Measurements from ENCODE around the gene BANK1. TPM values are rescaled to one million over a fixed set of nuclear protein-coding genes. Genes with fewer than 3 reads are reported as not detected.

The BANK1 gene
- polyA plus RNA-seq, 4 donors: 2.0 to 3.7 (median 3.5) TPM

GRCh38 chr4:101813604-101814003 lies 23.1 kb downstream of the BANK1 start:
- no peak for DNase-seq (ENCODE audit: low read depth in 4 of 4, low spot score in 3 of 4)

GRCh38 chr4:101818362-101818761 lies 27.8 kb downstream of the BANK1 start:
- DNase-seq (ENCODE audit: low read depth in 4 of 4, low spot score in 3 of 4): no peak

- DNase-seq (ENCODE audit: low read depth in 4 of 4, low spot score in 3 of 4): no peak
Observed at GRCh38 chr4:101823864-101824263, 33.3 kb downstream of the BANK1 start.

- DNase-seq (ENCODE audit: low read depth in 4 of 4, low spot score in 3 of 4): no peak
Observed at GRCh38 chr4:101824500-101824899, 34.0 kb downstream of the BANK1 start.

- no peak for DNase-seq (ENCODE audit: low read depth in 4 of 4, low spot score in 3 of 4)
Observed at GRCh38 chr4:101825953-101826352, 35.4 kb downstream of the BANK1 start.

GRCh38 chr4:101831816-101832215 lies 41.3 kb downstream of the BANK1 start:
- no peak for DNase-seq (ENCODE audit: low read depth in 4 of 4, low spot score in 3 of 4)

GRCh38 chr4:101833480-101833879 lies 43.0 kb downstream of the BANK1 start:
- no peak for DNase-seq (ENCODE audit: low read depth in 4 of 4, low spot score in 3 of 4)

- DNase-seq (ENCODE audit: low read depth in 4 of 4, low spot score in 3 of 4): peak in 2 of 4 donors; percentile 8 to 9
Observed at GRCh38 chr4:101835121-101835904, 44.8 kb downstream of the BANK1 start.

GRCh38 chr4:101843054-101843453 lies 52.5 kb downstream of the BANK1 start:
- DNase-seq (ENCODE audit: low read depth in 4 of 4, low spot score in 3 of 4): no peak

GRCh38 chr4:101846550-101846949 lies 56.0 kb downstream of the BANK1 start:
- no peak for DNase-seq (ENCODE audit: low read depth in 4 of 4, low spot score in 3 of 4)

GRCh38 chr4:101850698-101851097 lies 60.2 kb downstream of the BANK1 start:
- DNase-seq (ENCODE audit: low read depth in 4 of 4, low spot score in 3 of 4): no peak

GRCh38 chr4:101851672-101852071 lies 61.1 kb downstream of the BANK1 start:
- DNase-seq (ENCODE audit: low read depth in 4 of 4, low spot score in 3 of 4): no peak

GRCh38 chr4:101853028-101853427 lies 62.5 kb downstream of the BANK1 start:
- no peak for DNase-seq (ENCODE audit: low read depth in 4 of 4, low spot score in 3 of 4)

- DNase-seq (ENCODE audit: low read depth in 4 of 4, low spot score in 3 of 4): no peak
Observed at GRCh38 chr4:101853691-101854090, 63.2 kb downstream of the BANK1 start.

GRCh38 chr4:101855239-101855638 lies 64.7 kb downstream of the BANK1 start:
- DNase-seq (ENCODE audit: low read depth in 4 of 4, low spot score in 3 of 4): no peak

GRCh38 chr4:101856149-101856548 lies 65.6 kb downstream of the BANK1 start:
- DNase-seq (ENCODE audit: low read depth in 4 of 4, low spot score in 3 of 4): no peak

- no peak for DNase-seq (ENCODE audit: low read depth in 4 of 4, low spot score in 3 of 4)
Observed at GRCh38 chr4:101857176-101857575, 66.6 kb downstream of the BANK1 start.

- no peak for DNase-seq (ENCODE audit: low read depth in 4 of 4, low spot score in 3 of 4)
Observed at GRCh38 chr4:101858641-101859040, 68.1 kb downstream of the BANK1 start.

- no peak for DNase-seq (ENCODE audit: low read depth in 4 of 4, low spot score in 3 of 4)
Observed at GRCh38 chr4:101862595-101862994, 72.1 kb downstream of the BANK1 start.

GRCh38 chr4:101864660-101865059 lies 74.1 kb downstream of the BANK1 start:
- no peak for DNase-seq (ENCODE audit: low read depth in 4 of 4, low spot score in 3 of 4)

- no peak for DNase-seq (ENCODE audit: low read depth in 4 of 4, low spot score in 3 of 4)
Observed at GRCh38 chr4:101865501-101866062, 75.1 kb downstream of the BANK1 start.

GRCh38 chr4:101870874-101871273 lies 80.3 kb downstream of the BANK1 start:
- DNase-seq (ENCODE audit: low read depth in 4 of 4, low spot score in 3 of 4): no peak

Measured in right renal pelvis (tissue), 4 donors.